HEK293T (cell line): Measurements from ENCODE around the gene PER3.

ENCODE experiments used
- CTBP1 ChIP-seq: fragments of 450-650 bp; IDR thresholded peaks from 2 replicates; pipeline ENCODE4 v1.6.1; 2016; ENCODE audit warnings: borderline replicate concordance
- FOXA1 ChIP-seq: fragments of 450-650 bp; IDR thresholded peaks from 2 replicates; pipeline ENCODE4 v1.6.1; 2016; ENCODE audit warnings: mild to moderate bottlenecking
- FOXK2 ChIP-seq: fragments of 450-650 bp; IDR thresholded peaks from 2 replicates; pipeline ENCODE4 v1.6.1; 2016; ENCODE audit warnings: mild to moderate bottlenecking
- FOXM1 ChIP-seq: fragments of 450-650 bp; IDR thresholded peaks from 2 replicates; pipeline ENCODE4 v1.6.1; 2017; ENCODE audit warnings: mild to moderate bottlenecking, borderline replicate concordance
- LEF1 ChIP-seq: fragments of 450-650 bp; IDR thresholded peaks from 2 replicates; pipeline ENCODE4 v1.6.1; 2017; ENCODE audit warnings: mild to moderate bottlenecking, borderline replicate concordance
- SP1 ChIP-seq: fragments of 450-650 bp; IDR thresholded peaks from 2 replicates; pipeline ENCODE4 v1.6.1; 2017
- ZNF384 ChIP-seq: fragments of 450-650 bp; IDR thresholded peaks from 2 replicates; pipeline ENCODE4 v1.6.1; 2016
- TF ChIP-seq, protein P1 (sequence below): fragments of 450-650 bp; IDR thresholded peaks from 2 replicates; pipeline ENCODE4 v1.6.1; 2016

DNA sequence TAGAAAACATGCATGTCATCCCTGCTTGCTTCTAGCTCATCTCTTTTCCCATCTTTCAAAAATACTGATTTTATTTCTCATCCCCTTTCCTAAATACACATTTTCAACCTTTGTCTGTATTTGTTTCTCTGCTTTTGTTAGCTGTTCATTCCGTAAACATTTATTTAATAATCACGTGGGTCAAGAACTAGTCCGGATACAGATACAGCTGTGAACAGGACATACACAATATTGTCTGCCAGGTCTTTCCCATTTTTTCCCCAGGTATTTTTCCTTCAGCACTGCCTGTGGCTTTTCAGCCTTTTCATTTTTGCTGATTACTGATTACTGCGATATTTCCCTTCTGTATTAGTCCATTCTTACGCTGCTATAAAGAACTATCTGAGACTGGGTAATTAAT is 5.7 kb downstream of the PER3 start:
- no peak for TF ChIP-seq FOXM1
- TF ChIP-seq, protein P1, sequence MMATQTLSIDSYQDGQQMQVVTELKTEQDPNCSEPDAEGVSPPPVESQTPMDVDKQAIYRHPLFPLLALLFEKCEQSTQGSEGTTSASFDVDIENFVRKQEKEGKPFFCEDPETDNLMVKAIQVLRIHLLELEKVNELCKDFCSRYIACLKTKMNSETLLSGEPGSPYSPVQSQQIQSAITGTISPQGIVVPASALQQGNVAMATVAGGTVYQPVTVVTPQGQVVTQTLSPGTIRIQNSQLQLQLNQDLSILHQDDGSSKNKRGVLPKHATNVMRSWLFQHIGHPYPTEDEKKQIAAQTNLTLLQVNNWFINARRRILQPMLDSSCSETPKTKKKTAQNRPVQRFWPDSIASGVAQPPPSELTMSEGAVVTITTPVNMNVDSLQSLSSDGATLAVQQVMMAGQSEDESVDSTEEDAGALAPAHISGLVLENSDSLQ: no peak
- TF ChIP-seq CTBP1: no peak
- TF ChIP-seq FOXK2: no peak
- no peak for TF ChIP-seq FOXA1
- TF ChIP-seq SP1: no peak
- TF ChIP-seq LEF1: no peak
- no peak for TF ChIP-seq ZNF384
